Dedifferentiated amniotic fluid mesenchymal stem cell (primary cell): ENCODE results near the gene DYTN.
"Not testable (repeated sequence)": the region's sequence is repeated elsewhere in the genome, so short reads cannot be mapped to it uniquely, and the experiment has no call there.

ENCODE experiments used
- DNase-seq: peaks from one replicate; pipeline ENCODE4 v3.0.0-alpha.2; 2016; ENCODE audit errors: extremely low spot score

The DYTN gene, protein sequence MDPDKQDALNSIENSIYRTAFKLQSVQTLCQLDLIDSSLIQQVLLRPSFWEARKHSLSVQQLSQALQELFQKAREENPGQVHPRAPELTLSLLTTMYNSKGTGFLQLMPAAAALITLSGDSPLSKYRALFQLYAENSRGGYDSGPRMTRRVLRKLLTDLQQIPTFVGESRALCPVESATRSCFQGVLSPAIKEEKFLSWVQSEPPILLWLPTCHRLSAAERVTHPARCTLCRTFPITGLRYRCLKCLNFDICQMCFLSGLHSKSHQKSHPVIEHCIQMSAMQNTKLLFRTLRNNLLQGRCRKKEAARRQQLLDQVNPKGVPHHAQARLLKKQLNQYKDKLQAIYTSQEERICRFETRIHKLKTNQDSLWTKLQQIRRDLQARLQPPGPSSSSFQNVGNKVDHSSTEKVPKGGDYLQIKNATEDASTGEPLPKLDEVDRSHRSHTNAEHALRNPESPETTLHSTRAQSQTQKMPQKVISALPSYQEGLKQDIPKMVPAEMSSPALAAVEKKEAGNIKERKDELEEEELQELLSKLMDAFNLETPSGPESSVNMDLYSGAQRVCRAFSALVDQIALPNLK

DNA sequence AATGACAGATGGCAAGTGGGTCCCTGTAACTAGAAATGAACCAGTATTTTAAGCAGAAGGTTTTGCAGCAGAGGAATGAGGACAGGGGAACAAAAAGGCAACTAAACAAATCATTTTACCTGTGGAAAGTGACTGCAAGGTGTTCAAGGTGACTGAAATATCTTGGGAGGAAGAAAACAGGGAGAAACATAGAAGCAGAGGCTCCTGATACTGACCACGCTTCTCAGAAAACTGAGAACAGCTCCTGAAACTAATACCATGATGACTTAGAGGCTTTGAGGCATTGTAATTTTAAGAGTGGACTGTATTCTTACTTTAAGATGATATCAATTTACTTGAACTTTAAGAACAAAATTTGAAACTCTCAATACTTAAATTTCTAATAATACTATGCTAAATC, at the start of gene DYTN:
TSS of gene DYTN (minus strand) at position 101 of the 400 bp plus-strand sequence. CDS start 117 bp downstream, outside the sequence.
- no peak for DNase-seq

DNA sequence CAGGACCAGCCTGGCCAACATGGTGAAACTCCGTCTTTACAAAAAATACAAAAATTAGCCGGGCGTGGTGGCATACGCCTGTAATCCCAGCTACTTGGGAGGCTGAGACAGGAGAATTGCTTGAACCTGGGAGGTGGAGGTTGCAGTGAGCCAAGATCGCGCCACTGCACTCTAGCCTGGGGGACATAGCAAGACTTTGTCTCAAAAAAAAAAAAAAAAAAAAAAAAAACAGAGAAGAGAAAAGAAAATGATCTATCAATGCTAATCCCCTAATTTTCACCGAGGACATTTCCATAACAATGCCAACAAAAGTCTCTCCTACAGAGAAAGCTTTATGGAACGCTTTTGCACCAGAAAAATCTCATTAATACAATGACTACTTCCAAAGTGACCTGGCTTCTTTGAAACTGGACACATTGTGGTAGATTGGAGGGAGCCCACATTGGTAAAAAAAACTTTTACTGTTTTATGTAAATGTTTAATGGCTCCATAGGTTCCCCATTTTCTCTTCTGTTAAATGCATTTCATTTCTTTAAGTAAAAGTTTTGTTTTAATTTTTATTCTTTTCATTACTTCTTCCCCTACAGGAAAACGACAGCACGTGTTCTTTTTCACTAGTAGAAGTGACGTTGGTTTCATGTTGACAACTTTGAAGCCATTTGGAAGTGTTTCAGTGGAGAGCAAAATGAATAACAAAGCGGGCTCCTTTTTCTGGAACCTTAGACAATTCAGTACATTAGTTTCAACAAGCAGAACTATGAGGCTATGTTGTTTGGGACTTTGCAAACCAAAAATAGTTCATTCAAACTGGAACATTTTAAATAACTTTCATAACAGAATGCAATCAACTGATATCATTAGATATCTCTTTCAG, 48.1 kb upstream of the DYTN start:
- DNase-seq = no peak

DNA sequence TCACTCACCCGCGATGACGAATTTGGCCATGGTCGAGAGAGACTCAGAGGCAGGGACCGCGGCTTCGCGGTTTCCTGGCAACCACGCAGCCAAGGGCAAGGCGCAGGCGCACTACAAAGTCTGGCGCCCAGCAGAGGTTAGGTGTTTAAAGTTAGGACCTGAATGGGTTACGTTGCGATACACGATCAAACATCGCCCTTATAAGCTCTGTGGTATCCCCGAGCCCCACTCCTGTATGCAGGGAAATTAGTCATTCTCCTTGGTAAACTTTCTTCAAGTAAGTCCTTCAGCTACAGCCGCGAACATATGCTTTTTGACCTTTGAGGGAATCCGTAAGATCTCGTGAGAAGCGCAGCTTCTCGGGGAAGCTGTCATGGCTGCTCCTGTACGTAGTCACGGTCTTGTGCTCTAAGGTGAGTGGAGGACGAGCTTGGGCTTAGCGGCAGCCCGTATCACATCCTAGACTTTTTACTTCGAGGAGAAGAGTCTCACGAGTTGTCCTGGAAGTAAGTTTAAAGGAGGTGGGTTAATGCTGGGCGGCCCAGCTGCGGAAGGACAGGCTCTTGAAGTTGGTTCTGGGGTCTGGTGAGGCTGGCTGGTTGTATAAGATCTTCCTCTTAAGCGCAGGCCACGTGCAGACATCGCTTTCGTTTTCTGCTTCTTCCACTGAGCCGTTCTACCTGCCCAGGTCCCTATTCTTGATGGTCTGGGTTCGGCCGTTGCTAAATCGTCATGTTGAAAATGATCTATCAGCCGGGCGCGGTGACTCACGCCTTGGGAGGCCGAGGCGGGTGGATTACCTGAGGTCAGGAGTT, 47.3 kb upstream of the DYTN start, which contains the start of the genes FASTKD2 and MDH1B:
TSS of gene FASTKD2 (plus strand) at position 365 of the 815 bp plus-strand sequence. CDS start 1,088 bp downstream, outside the sequence.
TSS of gene MDH1B (minus strand) at position 87 of the 815 bp plus-strand sequence. CDS start at position 30, 57 bp downstream.
- DNase-seq = peak; percentile 93

DNA sequence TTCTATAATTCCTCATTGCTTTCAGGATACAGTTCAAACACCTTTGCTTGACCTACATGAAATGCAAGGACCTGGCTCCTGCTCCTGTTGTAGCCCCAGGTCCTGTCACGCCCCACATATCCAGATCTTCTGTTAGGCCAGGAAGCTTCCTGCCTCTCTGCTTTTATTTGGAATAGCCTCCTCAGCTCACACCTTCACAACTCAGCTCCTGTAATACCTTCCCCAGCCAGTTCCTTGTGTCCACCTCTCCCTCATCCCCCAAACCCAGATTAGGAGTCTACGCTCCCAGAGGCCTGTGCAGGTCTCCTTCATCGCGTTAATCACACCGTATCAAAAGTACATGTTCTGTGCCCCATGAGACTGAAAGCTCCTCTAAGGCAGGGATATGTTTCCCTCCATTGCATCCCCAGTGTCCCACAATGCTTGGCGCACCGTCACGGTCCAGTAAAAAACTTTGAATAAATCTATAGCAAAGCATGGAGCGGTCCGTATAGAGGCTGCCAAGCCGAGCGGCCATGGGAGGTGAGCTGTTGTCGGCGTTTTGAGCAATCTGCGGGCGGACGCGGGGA, 46.6 kb upstream of the DYTN start:
- no peak for DNase-seq

DNA sequence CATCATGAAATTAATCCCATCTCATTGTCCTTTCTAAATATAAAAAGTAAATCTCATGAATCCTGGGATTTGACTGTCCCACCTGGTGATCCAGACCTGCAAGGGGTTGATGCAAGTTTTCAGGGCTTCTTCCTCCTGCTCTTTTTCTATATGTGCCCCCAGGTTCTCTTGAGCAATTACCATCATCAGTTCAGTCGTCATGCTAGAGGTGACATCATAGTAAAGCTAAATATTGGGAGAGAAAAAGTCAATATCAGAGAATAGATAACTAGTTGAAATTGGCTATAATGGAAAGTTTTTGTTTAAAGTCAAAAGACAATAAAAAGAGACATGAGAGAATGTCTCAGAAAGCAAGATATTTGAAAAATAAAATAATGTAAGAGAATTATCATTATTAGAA, 38.6 kb upstream of the DYTN start:
- DNase-seq = no peak

DNA sequence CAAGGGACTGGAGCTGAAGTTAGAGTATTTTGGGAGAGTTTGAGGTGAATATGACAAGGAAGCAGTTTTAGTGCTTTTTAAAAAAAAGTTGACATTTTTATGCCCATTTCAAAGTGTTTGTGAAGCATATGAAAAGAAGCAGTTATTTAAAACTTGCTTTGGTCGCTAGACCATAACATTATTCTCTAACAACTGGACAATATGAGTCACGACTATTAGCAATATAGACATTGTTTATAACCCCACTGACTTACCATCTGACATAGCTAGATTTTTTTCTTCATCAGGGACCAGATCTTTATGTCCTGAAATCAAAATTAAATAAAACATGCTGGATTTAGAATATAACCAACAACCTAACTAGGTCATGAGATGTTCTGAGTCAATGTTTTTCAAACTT, 22.6 kb upstream of the DYTN start:
- no peak for DNase-seq

DNA sequence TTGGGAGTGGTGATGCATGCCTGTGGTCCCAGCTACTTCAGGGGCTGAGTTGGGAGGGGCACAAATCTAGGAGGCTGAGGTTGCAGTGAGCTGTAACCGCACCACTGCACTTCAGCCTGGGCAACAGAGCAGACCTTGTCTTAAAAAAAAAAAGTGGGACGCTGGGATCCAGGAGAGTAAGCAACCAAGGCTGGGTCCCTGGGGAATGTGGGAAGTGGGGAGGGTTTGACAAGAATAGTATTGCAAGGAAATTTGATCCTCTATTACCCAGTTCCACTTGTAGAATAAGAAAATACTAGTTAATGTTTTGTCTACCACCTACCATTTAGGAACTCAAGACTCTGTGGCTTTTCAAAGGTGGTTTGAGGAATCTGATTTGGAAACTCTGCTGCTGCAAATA, 21.1 kb upstream of the DYTN start:
- DNase-seq = no peak

DNA sequence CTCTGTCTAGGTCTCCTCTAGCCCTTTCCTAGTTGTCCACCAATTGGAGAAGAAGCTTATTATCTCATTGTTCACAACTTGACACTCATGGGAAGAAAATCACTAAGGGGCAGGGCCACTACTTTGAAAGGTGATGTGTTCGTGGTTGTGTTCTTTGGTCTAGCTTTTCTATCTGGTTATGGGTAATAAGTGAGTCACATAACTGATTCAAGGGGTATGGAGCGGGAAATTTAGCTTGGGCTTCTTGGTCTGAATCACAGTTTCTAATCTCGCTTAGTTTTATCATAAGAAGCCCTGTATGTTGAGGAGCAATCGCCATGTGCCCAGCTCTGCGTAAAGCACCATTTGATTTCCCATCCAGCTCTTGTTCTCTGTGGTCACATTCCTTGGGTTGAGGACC, 18.7 kb upstream of the DYTN start:
- no peak for DNase-seq

DNA sequence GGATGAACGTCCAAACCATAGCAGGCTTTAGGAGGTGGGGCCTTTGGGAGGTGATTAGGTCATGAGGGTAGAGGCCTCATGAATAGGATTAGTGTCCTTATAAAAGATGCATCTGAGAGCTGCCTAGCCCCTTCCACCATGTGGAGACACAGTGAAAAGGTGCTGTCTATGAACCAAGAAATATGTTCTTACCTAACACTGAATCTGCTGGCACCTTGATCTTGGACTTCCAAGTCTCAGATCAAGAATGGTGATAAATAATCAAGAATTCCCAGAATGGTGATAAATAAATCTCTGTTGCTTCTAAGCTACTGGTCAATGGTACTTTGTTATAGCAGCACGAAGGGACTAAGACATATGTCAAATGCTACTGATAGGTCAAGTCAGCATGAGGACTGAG, 15.1 kb upstream of the DYTN start:
- DNase-seq = no peak

DNA sequence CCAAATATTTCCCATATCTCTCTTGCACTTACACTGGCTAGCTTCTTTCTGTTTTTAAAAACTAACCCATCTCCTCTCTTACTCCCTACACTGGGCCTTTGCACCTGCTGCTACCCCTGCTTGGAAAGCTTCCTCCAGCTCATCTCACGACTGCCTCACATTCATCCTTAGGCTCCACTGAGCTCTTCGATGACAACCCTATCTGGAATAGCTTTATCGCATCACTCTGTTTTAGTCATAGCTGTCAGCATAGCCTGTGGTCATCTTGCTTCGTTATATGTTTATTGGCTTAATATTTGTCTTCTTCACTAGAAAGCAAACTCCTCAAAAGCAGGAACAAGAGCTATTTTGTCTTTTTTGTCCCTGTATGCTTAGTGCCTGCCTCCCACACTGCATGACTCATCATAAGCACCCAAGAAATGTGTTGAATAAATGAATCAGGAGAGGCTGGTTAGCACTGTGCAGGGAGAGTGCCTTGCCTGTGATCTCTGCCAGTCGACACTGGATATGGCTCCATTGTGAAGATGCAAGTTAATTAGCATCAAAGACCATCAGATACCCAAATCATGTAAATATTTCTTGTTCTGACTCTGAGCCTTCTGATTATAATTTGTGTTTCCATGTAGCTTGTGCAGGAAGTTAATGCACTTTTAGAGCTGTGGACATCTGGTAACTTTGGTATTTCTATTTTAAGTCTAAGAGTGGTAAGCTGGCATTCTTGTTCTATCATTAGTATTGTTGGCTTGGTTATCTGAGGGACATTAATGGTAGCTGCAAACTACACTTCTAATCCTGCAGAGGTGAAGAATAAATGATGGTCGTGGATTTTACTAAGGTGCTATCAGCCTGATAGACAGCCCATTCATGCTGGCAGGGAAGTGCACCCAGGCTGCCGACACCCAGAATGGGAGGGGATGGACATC, 10.3 kb upstream of the DYTN start:
- no peak for DNase-seq

DNA sequence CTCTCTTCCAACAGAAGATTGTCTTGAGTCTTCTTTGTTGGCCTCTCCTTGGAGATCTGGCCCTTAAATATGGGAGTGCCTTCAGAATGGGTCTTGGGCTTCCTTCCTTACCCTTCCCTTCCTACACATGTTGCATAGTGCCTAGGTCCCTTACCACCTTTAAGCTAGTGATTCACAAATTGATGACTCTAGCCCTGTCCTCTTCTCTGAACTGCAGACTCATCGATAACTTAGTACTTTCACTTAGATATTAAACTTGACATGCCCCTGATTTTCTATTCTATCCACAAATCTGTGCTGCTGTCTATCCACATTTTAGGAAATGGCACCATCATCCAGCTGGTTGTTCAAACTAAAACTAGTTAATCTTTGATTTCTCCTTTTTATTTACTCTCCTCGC, 9.1 kb upstream of the DYTN start:
- DNase-seq = no peak

DNA sequence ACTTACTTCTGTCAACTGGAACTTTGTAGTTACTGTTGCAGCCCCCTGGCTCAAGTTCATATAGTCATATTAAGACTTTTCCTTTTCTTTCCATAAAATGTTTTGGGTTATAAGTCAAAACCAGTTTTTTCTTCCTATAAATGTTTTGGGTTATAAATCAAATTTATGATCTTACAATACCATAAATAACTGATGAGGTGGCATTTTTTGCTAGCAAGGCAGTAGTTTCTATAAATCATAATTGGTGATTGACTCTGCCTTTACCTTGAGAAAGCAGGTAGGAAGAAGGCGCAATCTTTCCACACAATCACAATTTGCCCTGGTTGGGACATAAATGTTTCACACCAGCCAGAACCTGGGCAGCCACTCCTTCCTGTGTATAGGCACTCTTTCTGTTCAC, 5.1 kb upstream of the DYTN start:
- no peak for DNase-seq

DNA sequence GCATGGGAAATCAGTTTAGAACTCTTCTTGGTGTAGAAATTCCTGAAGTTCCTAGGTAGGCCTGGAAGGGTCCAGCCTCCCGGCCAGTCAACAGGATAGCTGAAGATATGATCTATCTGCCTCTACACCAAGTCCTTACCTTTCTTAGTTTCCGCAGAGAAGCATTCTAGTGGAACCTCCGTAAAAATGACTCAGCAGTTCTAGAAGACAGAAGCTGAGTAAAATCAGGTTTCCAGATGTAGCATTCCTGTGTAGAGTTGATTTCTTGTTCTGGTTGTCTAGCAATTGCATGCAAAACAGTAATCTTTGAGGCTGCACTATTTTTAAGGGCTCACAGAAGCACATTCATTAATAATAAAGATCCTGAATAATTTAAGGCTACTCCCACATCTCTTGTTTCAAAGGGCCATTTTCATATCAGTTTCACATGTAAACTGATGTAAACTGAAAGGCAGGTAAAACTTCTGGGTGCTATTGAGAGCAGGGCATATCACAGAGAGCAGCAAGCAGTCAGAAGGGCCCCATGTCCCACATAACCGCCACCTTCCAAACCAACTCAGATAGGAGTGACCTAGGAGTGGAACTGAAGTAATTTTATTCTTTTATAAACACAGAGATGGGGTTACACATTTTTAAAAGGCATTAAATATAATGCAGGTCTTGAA, 3.2 kb upstream of the DYTN start:
- DNase-seq = no peak

DNA sequence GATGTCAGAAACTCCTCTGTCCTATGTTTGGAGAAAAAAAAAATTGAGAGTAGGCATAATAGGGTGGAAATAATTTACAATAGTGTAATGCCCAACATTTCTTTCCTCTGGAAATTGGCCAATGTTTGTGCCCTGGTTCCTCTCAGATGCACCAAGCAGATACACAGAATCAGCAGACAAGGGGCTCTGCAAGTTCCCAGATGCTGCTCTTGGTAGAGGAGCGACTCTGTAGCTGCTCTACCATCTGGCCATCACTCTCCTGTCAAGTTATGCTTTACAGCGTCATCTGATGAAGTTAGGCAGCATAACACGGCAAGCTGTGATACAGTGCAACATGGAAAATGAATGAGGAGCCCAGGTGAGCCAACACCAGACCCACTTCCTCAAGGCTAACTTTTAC, 1.6 kb downstream of the DYTN start:
- DNase-seq = no peak

DNA sequence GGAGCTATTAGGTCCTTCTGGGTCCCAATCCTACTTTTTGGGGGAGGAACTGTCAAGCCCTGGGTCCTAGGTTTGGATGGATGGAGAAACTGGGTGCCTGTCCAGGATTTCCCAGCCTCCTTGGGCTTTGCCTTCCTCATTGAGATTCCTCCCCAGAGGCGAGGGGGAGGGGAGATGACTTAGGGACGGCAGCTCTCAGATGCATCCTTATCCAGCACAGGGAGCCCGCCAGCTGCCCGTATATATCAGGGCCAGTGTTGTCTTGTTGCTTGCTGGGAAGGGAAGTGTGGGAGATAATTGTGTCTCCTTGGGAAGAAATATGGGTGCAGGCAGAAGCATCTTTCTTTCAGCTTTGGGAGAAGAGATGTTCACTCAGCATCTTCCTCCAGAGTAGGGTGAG, 3.0 kb downstream of the DYTN start:
- DNase-seq = not testable (repeated sequence)

DNA sequence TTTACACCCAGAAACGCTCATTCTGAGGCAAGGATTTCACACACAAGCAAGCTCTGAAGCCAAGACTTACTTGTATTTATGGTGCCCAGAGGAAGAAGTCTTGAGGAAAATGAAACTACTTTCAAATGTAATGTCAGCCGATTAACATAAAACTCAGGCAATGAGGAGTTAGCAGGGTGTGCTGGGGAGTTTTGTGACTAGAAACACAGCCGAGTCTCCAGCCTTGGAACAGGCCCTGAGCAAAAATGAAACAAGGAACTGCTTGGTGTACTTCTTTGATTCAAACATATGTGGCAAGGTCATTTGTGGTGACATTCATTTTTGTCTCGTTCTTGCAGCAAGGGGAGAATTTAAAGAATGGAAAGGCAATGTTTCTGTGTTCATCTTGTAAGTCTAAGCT, 4.5 kb downstream of the DYTN start:
- DNase-seq = no peak

DNA sequence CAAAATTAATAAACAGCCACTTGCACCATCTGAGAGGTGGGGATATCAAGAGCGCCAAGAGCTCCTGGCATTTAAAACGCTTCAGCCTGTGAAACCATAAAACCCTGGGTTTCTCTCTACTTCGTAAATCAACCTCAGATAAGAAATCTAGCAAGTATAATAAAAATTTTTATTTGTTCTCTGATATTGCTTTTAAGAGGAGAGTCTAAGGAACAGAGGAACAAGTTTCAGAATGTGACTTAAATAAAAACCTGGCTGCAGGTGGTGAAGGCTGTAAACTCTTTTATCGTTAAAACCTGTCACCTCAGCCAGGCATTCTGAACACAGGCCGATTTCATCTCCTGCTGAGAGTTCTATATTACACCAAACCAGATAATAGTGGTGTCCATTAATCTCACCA, 9.9 kb downstream of the DYTN start:
- DNase-seq = no peak

DNA sequence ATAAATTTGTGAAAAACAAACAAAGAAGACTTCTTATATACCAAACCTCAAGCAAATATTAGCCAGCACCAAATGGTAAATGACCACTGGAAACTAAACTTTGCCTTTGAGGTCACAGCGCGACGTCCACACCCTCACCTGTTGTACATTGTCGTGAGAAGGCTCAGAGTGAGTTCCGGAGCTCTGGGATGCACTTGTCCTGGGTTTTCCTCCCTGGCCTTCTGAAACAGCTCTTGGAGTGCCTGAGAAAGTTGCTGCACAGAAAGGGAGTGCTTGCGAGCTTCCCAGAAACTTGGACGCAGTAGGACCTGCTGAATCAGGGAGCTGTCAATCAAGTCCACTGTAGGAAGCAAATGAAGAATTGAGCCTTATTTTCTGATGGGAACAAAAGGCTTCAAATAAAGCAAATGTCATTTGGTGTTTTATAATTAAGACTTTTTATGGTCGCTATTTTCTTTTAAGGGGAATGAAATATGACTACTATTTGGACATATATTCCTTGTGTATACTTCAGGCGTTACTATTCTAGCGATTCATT, 11.0 kb downstream of the DYTN start:
- no peak for DNase-seq

DNA sequence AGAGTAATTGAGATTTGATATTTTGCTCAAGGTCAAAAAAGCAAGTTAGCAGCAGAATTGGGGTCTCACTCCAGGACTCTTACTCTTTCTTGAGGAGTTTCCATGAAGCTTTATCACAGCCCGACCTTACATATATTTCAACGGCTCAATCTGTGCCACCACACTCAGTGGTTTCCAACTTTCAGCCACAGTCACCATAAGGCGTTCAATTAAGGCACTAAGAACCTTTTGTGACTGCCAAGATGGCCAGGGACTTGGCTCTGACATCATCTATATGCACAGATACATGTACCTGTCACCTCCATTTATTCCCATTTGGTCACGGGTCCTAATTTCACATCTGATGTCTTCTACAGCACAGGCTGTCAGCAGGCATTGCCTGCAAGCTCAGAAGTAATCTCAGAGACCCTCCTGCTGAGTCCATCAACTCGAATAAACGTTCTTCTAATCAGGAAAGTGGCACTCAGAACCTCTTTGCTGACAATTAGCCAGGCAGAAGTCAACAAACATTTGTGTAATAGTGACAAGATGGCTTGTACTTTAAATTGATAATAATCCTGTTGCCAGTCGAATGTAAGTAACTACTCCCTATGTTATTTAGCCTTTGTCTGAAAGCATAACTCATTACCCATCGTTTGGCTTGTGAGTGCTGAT, 16.1 kb downstream of the DYTN start:
- no peak for DNase-seq
